NCI-H2196 treated with DMSO at 0.1 percent for 48 hours (cell line): ENCODE measurements around the gene PTGS2.

Source experiments
- DNase-seq: peaks from one replicate; lab custom pipeline; 2025; ENCODE audit not compliant: unreplicated experiment; lab: John Stamatoyannopoulos, UW

PTGS2 gene

DNA sequence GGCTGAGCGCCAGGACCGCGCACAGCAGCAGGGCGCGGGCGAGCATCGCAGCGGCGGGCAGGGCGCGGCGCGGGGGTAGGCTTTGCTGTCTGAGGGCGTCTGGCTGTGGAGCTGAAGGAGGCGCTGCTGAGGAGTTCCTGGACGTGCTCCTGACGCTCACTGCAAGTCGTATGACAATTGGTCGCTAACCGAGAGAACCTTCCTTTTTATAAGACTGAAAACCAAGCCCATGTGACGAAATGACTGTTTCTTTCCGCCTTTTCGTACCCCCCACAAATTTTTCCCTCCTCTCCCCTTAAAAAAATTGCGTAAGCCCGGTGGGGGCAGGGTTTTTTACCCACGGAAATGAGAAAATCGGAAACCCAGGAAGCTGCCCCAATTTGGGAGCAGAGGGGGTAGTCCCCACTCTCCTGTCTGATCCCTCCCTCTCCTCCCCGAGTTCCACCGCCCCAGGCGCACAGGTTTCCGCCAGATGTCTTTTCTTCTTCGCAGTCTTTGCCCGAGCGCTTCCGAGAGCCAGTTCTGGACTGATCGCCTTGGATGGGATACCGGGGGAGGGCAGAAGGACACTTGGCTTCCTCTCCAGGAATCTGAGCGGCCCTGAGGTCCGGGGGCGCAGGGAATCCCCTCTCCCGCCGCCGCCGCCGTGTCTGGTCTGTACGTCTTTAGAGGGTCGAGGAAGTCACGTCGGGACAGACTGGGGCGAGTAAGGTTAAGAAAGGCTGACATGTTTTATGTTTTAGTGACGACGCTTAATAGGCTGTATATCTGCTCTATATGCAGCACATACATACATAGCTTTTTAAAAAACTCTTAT is at the start of gene PTGS2:
PTGS2 (minus strand) TSS at position 179 of the 817 bp plus-strand sequence; CDS start at position 46, 133 bp downstream.
- no peak for DNase-seq

GRCh38 chr1:186722711-186723309 is 42.6 kb upstream of the PTGS2 start:
- DNase-seq = no peak

DNA sequence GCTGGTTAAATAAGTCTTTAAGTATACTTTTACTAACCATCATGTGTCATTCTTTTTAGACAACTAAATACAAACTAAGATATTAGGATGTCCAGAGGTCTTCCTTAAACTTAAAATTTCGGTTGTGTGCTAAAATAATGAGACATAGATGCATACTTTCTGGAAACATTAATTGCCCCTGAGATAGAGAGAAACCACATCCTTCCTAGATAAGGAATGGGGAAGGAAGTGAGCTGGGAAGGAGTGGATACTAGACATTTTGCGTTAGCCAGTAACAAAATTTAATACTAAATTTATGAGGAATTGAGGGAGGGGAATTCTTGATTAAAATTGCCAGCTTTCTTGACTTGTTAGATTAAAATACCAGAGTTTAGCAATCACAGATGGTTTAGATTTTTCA is 37.1 kb upstream of the PTGS2 start:
- DNase-seq = no peak

DNA sequence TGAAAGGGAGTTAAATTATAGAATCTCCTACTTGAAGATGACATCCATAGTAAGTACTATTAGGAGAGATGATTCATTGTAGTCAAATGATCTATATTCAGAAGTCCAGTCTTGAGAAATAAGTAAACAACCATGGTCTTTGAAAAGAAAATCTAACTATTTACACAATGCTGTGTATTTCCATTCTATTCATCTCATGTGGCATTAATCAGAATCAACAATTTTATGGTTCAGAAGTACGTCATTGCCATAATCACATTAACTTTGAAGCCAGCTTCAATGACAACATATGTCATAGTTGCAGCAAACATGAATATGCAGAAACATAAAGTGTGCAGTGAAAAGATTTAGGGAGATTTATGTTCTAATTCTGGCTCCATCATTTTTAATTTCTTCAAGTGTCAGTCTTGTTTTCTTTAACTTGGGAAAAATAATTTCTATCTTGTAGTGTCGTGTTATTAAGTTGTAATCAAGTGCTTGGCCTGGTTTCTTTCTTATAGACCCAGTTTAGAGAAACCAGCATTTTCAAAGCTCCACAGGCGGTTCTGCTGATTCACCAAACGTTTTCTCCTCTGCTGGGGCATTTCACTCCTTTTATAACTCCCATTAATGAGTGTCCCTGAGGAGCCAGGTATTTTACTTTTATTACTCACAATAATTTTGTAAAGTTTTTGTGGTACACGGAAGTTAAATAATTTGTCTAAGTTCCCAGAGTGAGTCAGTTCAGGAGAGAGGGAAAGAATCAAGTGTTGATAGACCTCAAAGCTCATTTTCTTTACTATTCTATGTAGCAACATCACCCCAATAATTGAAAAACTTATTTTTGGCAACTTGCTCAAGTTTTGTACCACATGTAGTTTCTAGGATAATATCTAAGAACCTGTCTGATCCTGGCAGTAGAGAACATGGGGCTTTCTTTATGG is 35.9 kb upstream of the PTGS2 start:
- DNase-seq = no peak

DNA sequence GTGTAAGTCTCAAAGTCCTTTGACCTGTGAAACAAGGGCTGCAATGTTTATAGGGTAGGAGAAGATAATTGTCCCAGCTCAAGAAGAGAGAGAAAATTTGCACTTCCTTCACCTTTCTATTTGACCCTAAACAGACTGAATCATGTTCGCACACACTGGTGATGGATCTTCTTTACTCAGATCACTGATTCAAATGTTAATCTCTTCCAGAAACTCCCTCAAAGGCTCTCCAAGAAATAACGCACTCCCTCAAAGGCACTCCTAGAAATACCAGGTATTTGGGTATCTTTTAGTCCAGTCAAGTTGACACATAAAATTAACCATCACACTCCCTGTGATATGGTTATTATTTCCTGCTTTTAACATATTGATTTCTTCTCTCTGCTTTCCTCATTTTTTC is 30.5 kb upstream of the PTGS2 start:
- no peak for DNase-seq

DNA sequence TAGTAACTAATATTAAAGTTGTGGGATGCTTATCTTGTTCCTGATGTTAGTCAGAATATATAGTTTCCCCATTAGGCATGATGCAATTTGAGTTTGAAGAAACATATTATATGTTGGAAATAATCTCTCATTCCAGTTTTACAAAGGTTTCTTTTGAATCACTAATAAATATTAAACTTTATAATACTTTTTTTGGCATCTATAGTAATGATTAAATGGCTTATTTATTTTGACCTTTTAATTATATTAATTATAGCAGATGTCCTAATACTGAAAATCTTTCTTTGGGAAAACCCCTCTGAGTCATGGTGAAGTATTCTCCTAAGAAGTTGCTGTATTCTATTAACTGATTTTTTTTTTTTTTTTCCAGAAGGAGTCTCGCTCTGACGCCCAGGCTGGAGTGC is 28.5 kb upstream of the PTGS2 start:
- DNase-seq = no peak

GRCh38 chr1:186703209-186703766 is 23.1 kb upstream of the PTGS2 start:
- DNase-seq = no peak

DNA sequence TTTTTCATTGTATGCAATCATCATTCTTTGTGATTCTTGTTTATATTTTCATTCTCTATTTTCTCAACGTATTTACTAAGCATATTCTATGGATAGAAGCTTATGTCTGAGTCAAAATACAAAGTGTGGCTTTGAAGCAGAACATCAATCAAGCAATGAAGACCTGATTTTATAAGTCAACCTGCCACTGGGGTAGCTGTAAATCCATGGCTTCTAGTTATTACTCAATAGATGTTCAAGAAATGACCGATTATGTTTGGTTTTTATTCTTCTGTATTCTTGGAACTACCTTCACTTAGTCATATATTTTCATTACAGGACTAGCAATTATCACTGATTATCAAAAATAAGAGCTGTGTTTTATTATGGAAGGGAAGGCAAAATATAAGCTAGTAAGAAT is 20.5 kb upstream of the PTGS2 start:
- no peak for DNase-seq

DNA sequence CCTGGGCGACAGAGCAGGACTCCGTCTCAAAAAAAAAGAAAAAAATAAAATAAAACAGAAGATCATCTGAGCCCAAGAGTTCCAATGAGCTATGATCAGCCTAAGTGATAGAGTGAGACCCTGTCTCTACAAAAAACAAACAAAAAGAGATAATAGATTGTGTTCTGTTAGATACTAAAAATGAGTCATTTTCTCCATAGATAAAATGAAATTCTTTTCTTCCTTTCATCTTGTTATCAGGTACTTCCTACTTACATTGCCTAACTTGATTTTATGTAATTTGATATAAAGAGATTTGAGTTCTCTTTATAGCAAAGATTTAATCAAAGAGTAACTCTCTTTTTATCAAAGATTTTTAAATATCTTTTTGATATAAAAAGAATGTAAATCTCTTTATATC is 19.3 kb upstream of the PTGS2 start:
- no peak for DNase-seq

DNA sequence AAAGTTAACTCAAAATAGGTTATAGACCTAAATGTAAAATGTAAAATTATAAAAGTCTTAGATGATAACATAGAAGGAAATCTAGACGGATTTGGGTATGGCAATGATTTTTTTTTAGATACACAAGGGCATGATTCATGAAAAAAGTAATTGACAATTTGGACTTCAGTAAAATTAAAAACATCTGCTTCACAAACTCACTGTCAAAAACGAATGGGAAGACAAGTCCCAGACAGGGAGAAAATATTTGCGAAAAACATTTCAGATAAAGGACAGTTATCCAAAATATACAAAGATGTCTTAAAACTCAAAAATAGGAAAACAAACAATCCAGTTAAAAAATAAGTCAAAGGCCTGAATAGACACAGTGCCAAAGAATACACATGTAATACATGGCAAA is 9.7 kb upstream of the PTGS2 start:
- no peak for DNase-seq

GRCh38 chr1:186689376-186689775 is 9.2 kb upstream of the PTGS2 start:
- DNase-seq = no peak

DNA sequence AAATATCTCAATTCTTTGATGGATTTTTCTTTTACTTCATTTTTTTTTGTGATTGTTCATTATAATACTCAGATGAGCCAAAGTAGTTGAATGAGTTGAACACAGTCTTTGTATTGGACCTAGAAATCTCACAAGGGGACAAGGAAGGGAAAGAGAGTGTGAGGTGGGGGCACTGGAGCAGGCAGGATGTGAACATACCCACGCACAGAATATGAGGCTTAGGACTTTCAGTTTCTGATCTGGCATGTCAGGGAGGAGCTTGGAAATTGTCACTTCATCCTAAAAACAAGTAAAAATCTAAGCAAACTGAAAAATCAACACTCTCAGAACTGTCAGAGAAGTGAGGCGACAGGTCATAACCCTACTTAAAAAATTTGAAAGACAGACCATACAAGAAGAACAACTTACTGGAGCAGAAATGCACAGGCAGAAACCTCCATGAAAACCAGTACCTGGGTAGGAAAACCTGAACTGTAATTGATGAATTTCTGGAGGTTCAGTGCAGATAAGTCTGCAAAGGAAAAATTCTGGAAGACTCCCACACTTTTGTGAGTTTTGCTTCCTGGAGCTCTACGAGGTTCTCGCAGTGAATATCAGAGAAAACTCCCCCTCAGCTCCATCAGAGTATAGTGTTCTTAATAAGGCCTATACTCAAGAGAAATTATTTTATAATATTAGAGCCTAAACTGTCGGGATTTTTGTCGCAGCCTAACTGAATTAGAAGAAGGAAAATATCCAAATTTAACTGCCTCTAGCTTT is 3.6 kb upstream of the PTGS2 start:
- no peak for DNase-seq

DNA sequence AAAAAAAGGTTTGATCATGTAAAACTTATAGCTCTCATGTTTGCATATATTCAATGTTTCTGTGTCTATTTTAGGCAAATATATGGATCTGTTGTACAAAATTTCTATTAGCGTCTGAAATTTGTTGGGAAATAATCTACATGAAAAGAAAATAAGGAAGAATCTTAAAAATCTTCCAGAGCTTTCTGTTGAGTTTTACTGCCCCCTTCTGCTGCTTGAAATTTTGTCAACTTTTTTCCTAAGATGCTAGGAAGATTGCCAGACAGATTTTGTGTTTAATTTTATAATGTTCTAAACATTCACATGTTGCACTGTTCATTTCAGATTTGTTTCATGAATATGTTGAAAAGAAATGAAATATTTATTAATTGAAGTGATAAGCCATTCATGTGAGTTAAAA is 2.5 kb upstream of the PTGS2 start:
- no peak for DNase-seq

GRCh38 chr1:186681801-186682200 is 1.6 kb upstream of the PTGS2 start:
- DNase-seq = no peak

GRCh38 chr1:186681121-186681520 is 898 bp upstream of the PTGS2 start:
- no peak for DNase-seq

GRCh38 chr1:186679924-186680244 is 339 bp downstream of the PTGS2 start:
- no peak for DNase-seq

DNA sequence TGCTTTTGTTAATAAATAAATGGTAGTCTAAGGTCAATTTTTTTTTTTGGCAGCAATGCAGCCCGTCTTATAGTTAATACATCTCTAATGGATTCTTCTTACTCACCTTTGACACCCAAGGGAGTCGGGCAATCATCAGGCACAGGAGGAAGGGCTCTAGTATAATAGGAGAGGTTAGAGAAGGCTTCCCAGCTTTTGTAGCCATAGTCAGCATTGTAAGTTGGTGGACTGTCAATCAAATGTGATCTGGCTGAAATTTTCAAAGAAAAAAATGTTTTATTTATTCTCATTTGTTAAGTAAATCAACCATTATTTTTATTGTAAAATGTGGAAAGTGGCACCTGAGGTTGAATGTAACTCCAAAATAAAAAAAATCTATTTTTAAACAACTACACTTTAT is 2.1 kb downstream of the PTGS2 start:
- no peak for DNase-seq

GRCh38 chr1:186672596-186672995 is 7.6 kb downstream of the PTGS2 start:
- no peak for DNase-seq

- no peak for DNase-seq
These were observed 8.1 kb downstream of the PTGS2 start for GRCh38 chr1:186672131-186672530.

GRCh38 chr1:186671136-186671825 is 8.9 kb downstream of the PTGS2 start:
- no peak for DNase-seq
